Measurements from ENCODE around the gene ANO2.

Gene ANO2

DNA sequence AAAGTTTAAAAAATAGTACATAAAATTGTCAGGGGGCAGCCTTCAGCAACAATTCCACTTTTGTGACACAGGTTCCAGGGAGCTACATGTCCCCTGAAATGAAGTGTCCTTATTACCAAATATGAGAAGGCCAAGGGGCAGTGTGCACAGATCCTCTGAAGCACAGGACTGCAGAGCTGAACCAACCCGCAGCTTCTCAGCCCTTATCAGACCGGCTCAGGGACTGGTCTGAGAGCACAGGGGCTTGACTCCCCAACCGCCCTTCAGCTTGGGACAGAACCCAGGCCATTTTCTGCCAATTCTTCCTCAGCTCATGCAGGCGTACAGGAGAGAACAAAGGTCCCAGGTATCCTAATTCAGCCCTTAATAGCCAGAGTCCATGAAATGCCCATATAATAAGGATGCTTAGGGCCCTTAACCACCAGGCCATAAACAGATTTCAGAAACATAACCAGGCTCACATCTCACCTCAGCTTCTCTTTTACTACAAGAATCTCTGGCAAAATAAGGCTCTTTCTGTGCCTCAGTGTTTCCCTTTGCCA, 221.3 kb downstream of the ANO2 start:
- no peak overlapping the region for H3K4me3 ChIP-seq (ENCODE audit: low read depth, low read length)
- TF ChIP-seq CTCF (IDR thresholded peaks at IDR 0.05; ENCODE audit: low read depth, low read length), result no peak

GRCh38 chr12:5723071-5723470, 222.0 kb downstream of the ANO2 start:
- TF ChIP-seq CTCF (IDR thresholded peaks at IDR 0.05; ENCODE audit: low read depth, low read length), result no peak
- no peak overlapping the region for H3K4me3 ChIP-seq (ENCODE audit: low read depth, low read length)

GRCh38 chr12:5720381-5721005, 224.6 kb downstream of the ANO2 start:
- no peak overlapping the region for H3K4me3 ChIP-seq (ENCODE audit: low read depth, low read length)
- TF ChIP-seq CTCF (IDR thresholded peaks at IDR 0.05; ENCODE audit: low read depth, low read length), result no peak

GRCh38 chr12:5718680-5719079, 226.4 kb downstream of the ANO2 start:
- no peak for TF ChIP-seq CTCF (IDR thresholded peaks at IDR 0.05; ENCODE audit: low read depth, low read length)
- no peak overlapping the region for H3K4me3 ChIP-seq (ENCODE audit: low read depth, low read length)

- no peak for TF ChIP-seq CTCF (IDR thresholded peaks at IDR 0.05; ENCODE audit: low read depth, low read length)
Measured at GRCh38 chr12:5718073-5718472, 227.0 kb downstream of the ANO2 start.

GRCh38 chr12:5716976-5717375, 228.1 kb downstream of the ANO2 start:
- TF ChIP-seq CTCF (IDR thresholded peaks at IDR 0.05; ENCODE audit: low read depth, low read length), result no peak
- no peak overlapping the region for H3K4me3 ChIP-seq (ENCODE audit: low read depth, low read length)

More at GRCh38 chr12:5718073-5718472, 227.0 kb downstream of the ANO2 start:
- no peak overlapping the region for H3K4me3 ChIP-seq (ENCODE audit: low read depth, low read length)

- no peak for TF ChIP-seq CTCF (IDR thresholded peaks at IDR 0.05; ENCODE audit: low read depth, low read length)
Measured at GRCh38 chr12:5716201-5716600, 228.9 kb downstream of the ANO2 start.

More at GRCh38 chr12:5716201-5716600, 228.9 kb downstream of the ANO2 start:
- H3K4me3 ChIP-seq (ENCODE audit: low read depth, low read length), result no peak overlapping the region
